GM18870 (cell line): ENCODE results near the gene HOXC11.

Experiments used
- ATAC-seq: cut with Tn5 transposase; IDR thresholded peaks from one replicate; pipeline ENCODE4 v1.9.1; 2021; ENCODE audit warnings: moderate library complexity; ENCODE audit not compliant: unreplicated experiment

The HOXC11 gene

DNA sequence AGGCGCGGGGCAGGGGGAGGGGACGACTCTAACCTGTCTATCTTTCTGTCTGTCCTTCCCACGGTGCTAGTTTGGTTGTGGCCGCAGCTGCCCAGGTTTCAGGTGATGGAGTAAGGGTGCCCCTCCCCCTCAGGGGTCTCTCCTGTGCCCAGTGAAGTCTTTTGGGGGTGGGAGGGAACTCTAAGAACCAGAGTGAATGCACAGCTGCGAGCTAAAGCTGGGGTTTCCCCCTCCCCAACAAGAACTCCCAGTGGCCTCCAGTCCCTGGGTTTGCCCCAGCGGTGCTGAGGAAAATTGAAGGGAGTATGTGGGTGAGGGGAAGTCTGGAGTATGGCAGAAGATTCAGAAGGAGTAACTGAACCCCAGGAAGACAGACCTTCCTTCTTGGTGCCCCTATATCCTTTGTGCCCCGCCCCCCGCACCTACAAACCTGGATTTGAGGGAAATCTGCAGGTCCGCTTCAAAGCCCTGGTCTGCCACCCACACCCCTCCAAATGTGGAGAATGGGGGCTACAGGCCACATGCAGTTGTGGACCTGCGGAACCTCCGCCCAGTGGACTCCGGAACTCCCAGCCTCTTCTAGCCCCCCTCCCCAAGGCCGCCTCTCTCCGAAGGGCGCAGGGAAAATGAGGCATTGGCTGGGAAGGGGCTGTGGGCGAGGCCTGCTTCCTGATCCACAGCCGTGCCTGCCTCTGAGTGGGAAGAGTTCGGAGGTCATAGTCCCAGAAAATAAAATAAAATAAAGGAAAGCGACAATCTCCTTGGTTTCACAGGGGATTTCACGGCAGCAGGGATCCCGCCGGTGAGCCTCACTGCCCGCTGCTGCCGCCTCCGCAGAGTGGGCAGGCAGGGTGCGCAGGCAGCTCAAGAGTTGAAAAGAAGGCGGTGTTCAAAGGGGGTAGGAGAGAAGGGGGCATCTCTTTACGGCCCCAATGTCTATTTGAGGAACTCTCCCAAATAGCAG, 23.6 kb downstream of the HOXC11 start:
- ATAC-seq, result no peak

DNA sequence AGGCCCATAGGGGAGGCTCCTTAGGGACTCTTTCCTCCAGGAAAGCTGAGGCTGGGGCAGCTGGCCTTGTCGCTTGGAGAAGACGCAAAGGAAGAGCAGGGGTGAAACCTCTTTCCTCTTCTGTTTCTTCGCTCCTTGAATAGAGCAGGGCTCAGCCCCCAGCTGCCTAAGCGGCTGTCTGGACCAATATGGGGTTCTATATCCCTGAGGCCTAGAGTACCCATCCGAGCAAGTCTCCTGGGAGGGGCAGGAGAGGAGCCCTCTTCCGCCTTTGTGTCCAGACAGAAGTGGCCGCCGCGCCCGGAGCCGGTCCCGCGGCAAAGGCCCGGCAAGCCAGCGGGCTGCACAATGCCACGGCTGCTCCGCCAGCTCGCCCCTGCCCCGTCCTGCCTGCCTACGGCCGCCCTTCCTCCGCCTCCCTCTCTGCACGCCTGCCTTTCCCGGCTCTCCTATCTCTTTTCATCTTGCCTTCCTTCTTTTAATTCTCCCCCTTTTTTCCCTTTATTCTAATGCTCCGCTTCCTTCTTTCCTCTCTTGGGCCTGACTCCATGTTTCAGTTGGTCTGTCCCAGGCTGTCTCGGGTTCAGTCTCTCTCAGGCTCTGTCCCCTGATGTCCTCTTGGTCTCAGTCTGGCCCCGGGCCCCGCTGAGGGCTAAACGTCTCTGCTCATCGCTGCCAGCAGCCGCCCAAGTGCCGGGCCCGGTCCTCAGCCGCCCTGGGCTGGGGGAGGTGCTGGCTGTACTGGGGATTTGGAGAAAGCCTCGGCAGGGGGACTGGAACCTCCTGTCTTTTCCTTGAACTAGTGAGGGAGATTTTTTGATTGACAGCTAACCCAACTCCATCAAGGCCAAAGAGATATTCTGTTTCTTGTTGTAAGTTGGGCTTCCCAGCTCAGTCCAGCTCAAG, 24.5 kb downstream of the HOXC11 start:
- no peak for ATAC-seq

DNA sequence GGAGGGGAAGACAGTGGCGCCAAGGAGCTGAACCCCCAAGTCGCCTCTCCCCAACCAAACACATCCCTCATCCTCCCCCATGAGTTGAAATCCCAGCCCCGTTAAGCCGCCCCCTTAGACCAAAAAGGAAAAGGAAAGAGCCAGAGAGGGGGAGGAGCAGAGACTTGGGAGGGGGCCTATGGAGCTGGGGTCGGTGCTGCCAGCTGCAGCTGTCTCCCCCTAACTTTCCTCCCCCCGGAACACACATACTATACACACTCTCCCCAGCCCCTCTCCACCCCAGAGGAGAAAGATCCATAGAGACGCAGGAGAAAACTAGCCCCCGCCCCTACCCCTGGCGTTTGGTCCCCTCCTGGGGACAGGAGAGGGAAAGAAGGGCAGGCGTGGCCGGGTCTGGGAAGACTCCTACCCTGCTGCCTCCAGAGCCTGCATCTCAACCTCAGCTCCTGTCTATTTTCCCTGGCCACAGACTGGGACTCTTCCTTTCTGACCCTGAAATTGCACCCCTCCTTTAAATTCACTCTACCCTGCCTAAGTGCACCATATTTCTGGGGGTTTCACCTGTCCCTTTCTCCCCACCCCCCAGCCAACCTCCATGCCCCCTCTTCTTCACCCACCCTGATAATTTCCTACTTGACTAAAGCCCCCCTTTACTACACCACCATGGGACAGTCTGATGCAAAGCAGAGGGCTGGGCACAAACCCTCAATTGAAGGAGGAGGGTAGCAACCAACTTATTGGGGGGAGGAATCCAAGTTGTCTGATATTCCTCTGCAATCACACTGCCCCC, 25.4 kb downstream of the HOXC11 start:
- no peak for ATAC-seq

DNA sequence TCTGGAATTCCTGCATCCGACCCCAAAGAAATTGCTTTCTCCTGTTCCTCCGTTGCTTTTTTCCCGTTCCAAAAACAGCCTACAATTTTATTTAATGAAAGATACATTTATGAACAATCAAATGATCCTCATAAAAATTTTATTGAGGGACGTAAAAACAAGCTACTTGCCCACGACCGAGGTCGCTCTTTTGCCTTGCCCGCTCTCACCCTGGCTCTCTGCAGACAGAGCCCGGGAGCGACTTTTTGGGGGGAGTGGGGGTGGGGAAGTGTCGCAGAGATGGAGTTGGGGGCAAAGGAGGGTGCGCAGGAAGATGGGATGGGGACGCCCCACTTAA, 25.9 kb downstream of the HOXC11 start:
- ATAC-seq, result no peak

DNA sequence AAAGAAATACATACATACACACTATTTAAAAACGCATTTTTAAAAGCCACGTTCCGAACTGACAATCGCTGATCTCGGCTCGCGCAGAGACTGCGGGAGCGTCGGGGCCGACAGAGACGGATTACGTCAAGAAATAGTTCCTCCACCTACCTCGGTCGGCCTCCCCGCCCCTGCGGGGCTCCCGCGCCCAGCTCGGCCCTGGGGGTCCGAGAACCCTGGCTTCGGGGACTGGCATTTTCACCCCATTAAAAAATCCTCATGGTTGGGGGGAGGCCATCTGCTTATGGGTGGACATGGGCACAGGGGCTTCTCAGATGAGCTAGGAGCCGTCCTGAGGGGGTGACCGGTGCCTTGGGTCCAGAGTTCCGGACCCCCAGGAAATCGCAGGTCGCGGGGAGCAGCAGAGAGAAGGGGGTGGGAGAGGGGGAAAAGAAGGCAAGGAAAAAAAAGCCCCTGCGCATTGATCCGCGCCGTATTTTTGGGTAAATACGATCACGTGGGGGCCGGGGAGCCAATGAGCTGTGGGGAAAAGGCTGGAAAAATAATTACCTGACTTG, 26.7 kb downstream of the HOXC11 start:
- ATAC-seq, result no peak

DNA sequence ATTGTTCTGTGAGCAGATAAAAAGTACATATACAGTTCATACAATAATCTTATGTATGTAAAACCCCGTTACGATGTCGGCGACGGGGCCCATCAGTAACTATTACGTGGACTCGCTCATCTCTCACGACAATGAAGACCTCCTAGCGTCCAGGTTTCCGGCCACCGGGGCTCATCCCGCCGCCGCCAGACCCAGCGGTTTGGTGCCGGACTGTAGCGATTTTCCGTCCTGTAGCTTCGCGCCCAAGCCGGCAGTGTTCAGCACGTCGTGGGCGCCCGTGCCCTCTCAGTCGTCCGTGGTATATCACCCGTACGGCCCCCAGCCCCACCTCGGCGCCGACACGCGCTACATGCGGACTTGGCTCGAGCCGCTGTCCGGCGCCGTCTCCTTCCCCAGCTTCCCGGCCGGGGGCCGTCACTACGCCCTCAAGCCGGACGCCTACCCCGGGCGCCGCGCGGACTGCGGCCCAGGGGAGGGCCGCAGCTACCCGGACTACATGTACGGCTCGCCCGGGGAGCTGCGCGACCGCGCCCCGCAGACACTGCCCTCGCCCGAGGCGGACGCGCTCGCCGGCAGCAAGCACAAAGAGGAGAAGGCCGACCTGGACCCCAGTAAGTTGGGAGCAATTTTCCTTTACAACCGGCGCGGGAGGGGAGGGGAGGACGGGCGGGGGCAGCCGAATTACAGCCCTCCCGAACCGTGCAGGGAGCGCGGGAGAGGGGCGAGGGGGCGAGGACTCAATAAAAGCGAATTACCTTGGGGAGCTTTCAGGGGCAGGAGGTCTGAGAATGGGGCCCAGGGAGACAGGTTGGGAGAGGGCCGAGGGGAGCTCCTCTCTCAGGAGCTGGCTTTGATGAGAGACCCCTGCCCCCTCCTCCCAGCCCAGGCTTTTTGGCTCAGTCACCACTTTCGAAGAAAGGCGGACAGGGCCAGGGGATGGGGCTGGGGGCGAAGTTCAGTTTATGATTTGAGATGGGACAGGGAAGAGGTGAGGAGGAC, 27.5 kb downstream of the HOXC11 start, which contains the start of gene HOXC9:
Gene HOXC9, plus strand, starts transcription at position 46 of the 999 bp plus-strand sequence. Its CDS starts 28 bp downstream, at position 74.
- ATAC-seq, result no peak

DNA sequence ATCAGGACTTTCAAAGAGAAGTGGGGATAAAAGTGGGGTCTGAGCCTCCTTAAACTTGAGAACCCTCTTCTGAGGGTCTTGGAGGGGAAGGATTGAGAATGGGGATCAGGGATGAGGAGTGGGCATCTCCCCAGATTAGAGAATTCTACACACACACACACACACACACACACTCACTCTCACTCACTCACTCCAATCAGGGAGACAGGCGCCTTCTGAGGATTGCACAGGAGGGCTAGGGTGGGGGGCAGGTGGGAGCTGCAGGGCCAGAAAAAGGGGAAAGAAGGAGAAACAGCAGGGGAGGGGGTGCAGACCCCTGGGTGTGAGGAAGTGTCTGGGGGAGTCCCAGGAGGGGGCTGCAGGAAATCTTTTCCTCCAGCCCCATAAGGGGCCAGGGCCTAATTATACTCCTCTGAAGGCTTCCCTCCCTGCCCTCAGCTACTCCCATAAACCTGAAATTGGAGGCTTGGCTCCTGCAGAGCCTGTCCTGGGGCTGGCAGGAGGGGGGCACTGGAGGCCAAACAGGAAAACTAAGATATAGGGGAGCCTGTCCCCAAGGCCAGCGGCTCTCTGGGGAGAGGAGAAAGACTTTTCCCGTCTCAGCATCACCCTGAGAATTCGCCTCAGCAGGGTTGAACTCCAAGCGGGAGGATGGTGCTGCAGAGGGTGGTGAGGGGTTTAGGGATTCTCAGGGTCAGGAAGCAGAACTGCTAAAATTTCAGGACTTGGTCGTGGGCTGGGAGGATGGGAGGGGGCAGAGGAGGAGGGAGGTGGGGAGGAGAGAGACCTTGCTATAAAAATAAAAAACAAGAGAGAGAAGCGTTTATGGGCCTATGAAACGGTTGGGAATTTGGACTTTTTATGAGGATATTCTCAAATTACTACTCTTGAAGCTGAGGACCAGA, 28.6 kb downstream of the HOXC11 start:
- ATAC-seq, result no peak

DNA sequence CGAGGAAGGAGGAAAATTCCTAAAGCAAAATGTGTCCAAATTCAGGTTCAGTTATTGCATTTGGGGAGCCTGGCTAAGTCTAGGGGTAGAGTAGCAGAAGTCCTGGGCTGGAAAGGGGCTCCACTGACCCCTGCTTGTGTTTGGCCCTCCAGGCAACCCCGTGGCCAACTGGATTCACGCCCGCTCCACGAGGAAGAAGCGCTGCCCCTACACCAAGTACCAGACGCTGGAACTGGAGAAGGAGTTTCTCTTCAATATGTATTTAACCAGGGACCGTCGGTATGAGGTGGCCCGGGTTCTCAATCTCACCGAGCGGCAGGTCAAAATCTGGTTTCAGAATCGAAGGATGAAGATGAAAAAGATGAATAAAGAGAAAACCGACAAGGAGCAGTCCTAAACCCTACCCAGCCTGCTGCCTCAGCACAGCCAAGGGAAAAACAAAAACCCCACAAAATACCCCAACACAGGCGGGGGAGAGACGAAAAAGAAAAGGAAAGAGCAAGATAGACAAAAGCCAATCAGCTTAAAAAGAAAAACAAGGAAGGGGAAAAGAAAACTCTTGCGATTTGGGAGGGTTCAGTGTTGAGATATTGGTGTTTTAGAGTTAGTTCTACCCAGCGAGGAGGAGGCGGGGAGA, 29.5 kb downstream of the HOXC11 start:
- no peak for ATAC-seq

DNA sequence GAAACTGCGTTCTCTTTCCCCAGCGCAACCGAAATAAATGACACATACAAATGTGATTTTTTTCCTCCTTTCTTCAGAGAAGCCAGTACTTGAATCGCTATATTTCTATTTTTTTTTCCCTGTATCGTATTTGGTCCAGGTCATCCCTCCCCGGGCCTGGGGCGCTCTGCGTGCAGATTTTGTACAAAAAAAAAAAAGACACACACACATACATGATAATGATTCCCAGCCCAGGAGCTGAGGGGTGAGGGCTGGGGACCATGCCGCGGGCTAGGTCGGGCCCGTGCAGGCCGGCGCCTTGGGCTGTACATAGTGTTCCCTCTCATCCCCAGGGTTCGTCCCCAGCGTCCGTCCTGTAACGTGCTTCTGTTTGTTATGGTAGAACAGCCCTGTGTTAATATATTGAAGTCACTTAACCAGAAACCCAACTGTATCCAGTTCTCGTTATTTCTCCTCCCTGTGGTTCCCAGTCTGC, 30.0 kb downstream of the HOXC11 start:
- no peak for ATAC-seq

DNA sequence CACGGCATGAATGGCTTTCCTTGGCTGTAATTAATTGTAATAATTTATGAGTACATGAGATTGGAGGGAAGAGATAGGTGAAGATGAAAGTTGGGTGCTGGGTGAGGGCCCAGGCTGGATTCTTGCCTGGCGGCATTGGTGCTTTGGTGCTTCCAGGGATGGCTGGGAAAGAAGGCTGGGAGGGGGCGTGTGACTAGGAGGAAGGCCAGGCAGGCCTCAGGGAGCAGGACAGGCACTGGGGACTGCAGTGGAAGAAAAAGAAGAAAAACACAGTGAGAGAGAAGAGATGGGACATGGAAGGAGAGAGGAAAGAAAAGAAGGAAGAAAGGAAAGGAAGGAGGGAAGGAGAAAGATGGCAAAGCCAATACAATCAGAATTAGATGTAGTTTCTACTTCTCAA, 30.7 kb downstream of the HOXC11 start:
- ATAC-seq, result no peak

DNA sequence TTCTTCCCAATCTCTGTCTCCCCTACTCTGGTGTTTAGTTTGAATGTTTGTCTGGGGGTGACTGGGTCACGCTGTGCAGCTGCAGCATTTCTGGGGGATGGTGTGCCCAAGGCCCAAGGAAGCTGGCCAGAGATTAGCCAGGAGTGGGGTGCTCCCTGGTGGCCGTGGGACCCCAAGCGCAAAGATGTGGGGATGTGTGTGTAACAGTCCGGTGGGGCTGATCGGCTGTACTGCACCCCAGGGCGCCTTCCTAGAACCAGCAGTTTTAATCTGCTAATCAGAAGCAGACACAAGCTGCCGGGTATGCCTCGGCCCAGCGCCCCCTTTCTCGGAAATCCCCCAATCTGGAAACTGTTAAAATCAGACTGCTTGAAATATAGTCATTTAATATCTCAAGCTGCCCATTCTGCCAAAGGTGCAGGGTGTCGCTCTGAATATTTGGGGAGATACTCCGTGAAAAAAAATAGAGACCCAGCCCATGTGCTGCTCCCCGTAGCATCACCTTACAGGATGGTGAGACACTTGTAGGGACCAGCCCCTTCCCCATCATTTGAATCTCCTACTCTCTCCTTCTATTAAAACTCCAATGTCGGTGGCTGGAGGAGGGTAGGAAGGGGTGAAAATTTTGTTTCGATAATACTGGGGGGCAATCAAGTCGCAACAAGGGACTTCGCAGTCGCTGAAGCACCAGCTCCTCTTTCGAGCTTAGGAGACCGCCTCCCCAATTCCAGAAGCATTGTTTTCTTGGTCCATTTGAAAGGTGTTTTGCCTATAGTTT, 31.3 kb downstream of the HOXC11 start:
- no peak for ATAC-seq

DNA sequence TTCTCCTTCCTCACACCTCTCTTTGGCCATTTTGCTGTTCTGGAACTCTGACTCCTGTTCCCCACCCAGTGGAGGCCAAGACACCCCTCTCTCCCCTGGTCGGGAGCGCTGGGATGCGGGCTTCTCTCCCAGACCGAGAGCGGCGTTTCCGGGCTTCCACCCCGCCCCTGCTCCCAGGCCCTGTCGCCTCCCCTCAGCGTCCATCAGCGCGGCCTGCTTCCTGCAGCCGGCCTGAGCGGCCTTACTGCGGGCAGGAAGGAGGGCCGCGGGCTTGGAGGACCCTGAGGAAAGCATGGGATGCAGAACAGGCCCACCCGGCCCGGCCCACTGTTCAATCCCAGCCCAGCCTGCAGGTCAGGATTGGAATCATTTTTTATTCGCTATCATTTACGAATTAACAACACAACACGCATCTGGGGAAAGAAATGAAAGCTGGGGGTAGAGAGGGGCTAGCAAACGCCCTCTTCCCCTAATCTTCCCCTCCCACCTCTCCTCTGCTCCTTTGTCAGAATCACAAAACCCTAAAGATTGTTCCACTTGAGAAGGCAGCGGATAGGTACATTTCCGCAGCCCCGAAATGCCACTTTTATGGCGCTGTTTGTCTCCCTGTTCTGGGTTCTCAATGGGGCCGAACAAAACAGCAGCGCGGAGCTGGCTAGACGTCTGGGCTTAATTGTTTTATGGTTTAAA, 32.1 kb downstream of the HOXC11 start:
- ATAC-seq, result no peak

DNA sequence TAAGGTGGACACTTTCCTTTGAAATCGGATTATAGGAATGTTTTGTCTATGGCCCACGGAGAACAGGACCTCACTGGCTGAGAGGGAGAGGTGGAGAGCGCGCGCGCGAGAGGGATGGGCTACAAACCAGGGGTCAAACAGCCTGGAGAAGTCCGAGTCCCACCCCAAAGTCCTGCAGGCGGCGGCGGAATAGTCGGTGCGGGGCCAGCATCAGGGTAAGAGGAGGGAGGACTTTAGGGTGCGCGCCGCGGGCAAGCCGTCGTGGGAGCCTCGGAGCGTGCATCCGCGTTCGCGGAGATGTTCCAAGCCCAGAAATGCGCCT, 32.6 kb downstream of the HOXC11 start:
- no peak for ATAC-seq

DNA sequence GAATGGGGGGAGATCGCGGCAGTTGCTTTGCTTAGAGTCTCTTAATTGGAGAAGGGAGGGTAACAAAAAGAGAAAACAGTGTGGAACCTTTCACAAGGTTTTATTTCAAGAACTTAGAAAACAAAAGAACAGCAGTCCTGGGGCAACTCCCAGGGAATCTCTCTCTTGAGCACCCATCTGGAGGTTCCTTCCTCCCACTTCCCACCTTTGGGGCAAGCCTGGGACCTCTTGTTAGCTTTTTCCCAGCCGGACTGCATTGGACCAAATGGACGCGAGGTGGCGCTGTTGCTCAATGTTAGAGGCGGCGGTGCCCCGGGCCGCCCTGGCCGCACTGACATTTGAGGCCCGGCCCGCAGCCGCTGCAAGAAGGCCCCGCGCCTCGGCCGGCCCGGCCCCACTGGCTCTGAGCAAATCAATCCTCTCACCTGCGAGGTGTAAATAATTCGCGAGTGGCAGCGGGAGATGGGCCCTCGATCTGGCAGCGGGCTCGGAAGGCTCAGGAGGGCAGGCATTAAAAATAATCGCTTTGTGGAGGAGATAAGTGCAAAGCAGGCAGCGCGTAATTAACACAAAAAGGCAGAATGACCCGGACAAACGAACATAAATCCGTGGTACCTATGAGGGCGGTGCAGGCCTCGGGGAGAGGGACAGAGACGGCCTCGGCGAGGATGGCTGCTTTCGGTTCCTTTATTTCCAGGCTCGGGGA, 33.1 kb downstream of the HOXC11 start:
- ATAC-seq, result no peak

DNA sequence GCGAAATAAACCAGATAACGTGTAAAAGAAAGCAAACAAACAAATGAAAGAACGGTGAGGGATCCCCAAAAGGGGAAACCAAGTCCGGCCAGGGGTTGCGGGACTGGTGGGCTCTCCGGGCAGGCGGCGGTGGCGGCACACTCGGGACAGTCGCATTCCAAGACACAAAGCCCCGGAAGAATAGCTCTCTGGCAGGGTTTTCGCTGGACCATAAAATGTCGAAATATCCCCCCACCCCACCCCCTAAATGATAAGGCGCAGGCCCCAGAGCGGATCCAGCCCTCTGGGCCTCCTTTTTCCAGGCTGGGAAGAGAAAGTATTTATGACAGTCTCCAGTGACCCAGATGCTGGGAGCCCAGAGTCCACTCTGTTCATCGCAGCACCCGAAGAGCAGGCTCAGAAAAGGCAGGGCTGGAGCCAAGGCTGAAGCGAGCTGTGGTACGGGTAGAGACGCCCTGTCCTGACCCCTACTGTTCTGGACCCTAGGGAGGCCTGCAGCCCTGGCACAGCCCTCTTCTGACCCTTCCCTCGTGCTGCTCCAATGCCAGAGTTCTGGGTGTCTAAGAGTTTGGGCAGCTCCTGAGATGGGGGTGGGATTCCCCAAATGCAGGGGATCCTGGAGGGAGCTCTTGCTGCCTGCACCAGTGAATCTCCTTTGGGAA, 33.8 kb downstream of the HOXC11 start:
- ATAC-seq, result no peak
